ENCODE measurements around the gene ATP5F1E. TPM values are rescaled to one million over a fixed set of nuclear protein-coding genes. Genes with fewer than 3 reads are reported as not detected.

Gene ATP5F1E
- total RNA-seq, 4 donors from 2014 or later, result 15.1 to 35.2 (median 27.7) TPM

DNA sequence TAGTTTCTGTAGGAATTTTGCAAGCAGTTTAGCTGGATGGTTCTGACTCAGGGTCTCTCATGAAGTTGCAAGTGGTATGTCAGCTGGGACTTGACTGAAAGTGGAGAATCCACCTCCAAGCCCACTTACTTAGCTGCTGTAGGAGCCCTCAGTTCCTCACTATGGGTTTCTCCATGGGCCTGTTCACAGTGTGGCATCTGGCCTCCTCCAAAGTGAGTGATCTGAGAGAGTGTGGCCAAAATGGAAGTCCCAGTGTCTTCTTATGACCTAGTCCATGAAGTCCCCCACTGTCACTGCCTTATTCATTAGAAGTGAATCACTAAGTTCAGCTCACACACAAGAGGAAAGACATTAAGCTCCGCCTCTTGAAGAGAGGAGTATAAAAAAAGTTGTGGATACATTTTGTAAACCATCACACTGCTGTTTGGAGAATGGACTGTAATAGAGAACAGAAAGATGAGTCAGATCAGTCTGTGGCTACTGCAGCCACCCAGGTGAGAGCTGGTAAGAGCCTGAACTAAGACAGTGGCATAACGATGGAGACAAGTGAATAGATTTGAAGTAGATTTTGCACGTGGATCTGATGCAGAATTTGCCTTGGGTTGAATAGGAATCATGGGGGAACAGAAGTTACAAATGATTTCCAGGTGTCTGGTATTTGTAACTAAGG lies 55.9 kb downstream of the ATP5F1E start:
- peaks cover 0 to 27% (median 0%) of the 10 kb centered on the region in 4 donors for H3K9me3 ChIP-seq

More for the DNA sequence above, 55.9 kb downstream of the ATP5F1E start:
- Histone ChIP-seq H3K27ac (no peak overlapping the region), H3K4me3 (no peak overlapping the region), H3K36me3 (no peaks in the 10 kb centered on the region), H3K4me1 (peaks cover 0 to 6% (median 0%) of the 10 kb centered on the region in 4 donors), H3K27me3 (no peaks in the 10 kb centered on the region)
- WGBS, 2 donors, result 79 to 82% methylated on average over 3 of the region's 3 CpGs
- no peak for TF ChIP-seq CTCF (IDR thresholded peaks at IDR 0.05)
- no peak for TF ChIP-seq POLR2A (IDR thresholded peaks at IDR 0.05)
- no peak for TF ChIP-seq EP300 (IDR thresholded peaks at IDR 0.05)
- DNase-seq (ENCODE audit: low spot score in 2 of 2), result no peak

Other genes with a start within 250 kb of the ATP5F1E start
- under 1 TPM in 2 of 4 donors, not detected in 2; 0.42 to 0.59 TPM for gene GNAS-AS1, start 181.4 kb downstream of the ATP5F1E start, total RNA-seq
- 100 to 1,000 TPM; 484 to 621 (median 524) TPM for gene GNAS, start 179.6 kb downstream of the ATP5F1E start, total RNA-seq
- 10 to 100 TPM; 54.2 to 72.9 (median 56.8) TPM for gene NELFCD, start 51.1 kb downstream of the ATP5F1E start, total RNA-seq
- gene CTSZ, start 25.1 kb downstream of the ATP5F1E start, total RNA-seq, result 100 to 1,000 TPM in 2 of 4 donors, 10 to 100 TPM in 2; 83.5 to 145 (median 105) TPM
- under 1 TPM in 3 of 4 donors, not detected in 1; 0.21 to 0.60 (median 0.59) TPM for gene TUBB1, start 12.9 kb downstream of the ATP5F1E start, total RNA-seq
- 10 to 100 TPM; 19.2 to 34.5 (median 23.1) TPM for gene PRELID3B, start 10.5 kb upstream of the ATP5F1E start, total RNA-seq
- 1 to 10 TPM in 1 of 4 donors, under 1 TPM in 3; under 0.01 to 1.8 (median 0.87) TPM for gene ZNF831, start 131.5 kb upstream of the ATP5F1E start, total RNA-seq